H1 (cell line): ENCODE data around the gene TSPOAP1. TPM values are rescaled to one million over a fixed set of nuclear protein-coding genes. Genes with fewer than 3 reads are reported as not detected.

Experiments
- BCL11A ChIP-seq, 2 experiments: IDR thresholded peaks; one replicate each; pipeline ENCODE4 v1.6.1; 2011; ENCODE audit warnings: low read depth in 2 of 2, low read length in 2 of 2, mild to moderate bottlenecking in 2 of 2
- GABPA ChIP-seq: IDR thresholded peaks from 2 replicates; pipeline ENCODE4 v1.6.1; 2011; ENCODE audit warnings: mild to moderate bottlenecking, low read length, moderate library complexity, borderline replicate concordance; ENCODE audit not compliant: insufficient read depth
- KDM5A ChIP-seq: fragments of 200-600 bp; IDR thresholded peaks from 2 replicates; pipeline ENCODE4 v1.7.1; 2012; ENCODE audit warnings: mild to moderate bottlenecking, low read length, inconsistent platforms, mixed read lengths
- POU5F1 ChIP-seq: IDR thresholded peaks from 2 replicates; pipeline ENCODE4 v1.6.1; 2011; ENCODE audit warnings: low read depth, mild to moderate bottlenecking, low read length, moderate library complexity
- SIRT6 ChIP-seq: IDR thresholded peaks from one replicate; pipeline ENCODE4 v1.7.1; 2012; ENCODE audit warnings: low read length, inconsistent platforms
- TCF12 ChIP-seq: IDR thresholded peaks from 2 replicates; pipeline ENCODE4 v1.6.1; 2011; ENCODE audit warnings: low read depth, mild to moderate bottlenecking, low read length
- USF2 ChIP-seq: IDR thresholded peaks from 2 replicates; pipeline ENCODE4 v1.6.1; 2011; ENCODE audit warnings: low read length, improper control_type of control experiment
- polyA plus RNA-seq, 7 experiments: library from polyadenylated mRNA; depleted of rRNA in 3 of 7; stranded (reverse) in 5 of 7; unstranded in 2 of 7; fragments of >200 nt in 5 of 7; fragments of 200-250 nt in 2 of 7; gene quantifications; 1 replicate in 5 of 7; 2 replicates in 1 of 7; 4 replicates in 1 of 7; pipeline versions ENCODE4 v1.2.1 to v1.2.3, GENCODE V29; 2011 to 2013; ENCODE audit warnings: missing spikeins in 2 of 7, mixed read lengths in 2 of 7
- total RNA-seq: library from RNA; stranded (reverse); fragmentation: NEBNext Ultra II Directional; extraction: Animal tissue kit (Norgen Biotek cat#: 25700); gene quantifications from 2 replicates; pipeline ENCODE4 v1.2.1, GENCODE V29; 2021

The TSPOAP1 gene
- total and polyA plus RNA-seq, 2 of the 8 experiments (the other 6 are each of a cell fraction or from before 2014, with no cell fraction given) = 7.6 to 9.2 TPM

- no peak for TF ChIP-seq POU5F1
- TF ChIP-seq BCL11A (IDR thresholded peaks at IDR 0.05; ENCODE audit: low read depth in 2 of 2, low read length in 2 of 2) = no peak
- TF ChIP-seq SIRT6 = no peak
- no peak for TF ChIP-seq TCF12
- no peak for TF ChIP-seq GABPA
- TF ChIP-seq USF2 = no peak
- TF ChIP-seq KDM5A = no peak
Measured at GRCh38 chr17:58330997-58331814, 2.6 kb upstream of the TSPOAP1 start (continued).
